T-cell (primary cell): ENCODE data around the gene FAM151A. TPM values are rescaled to one million over a fixed set of nuclear protein-coding genes. Genes with fewer than 3 reads are reported as not detected.
"Not testable (repeated sequence)": the region's sequence is repeated elsewhere in the genome, so short reads cannot be mapped to it uniquely, and the experiment has no call there.

ENCODE experiments used
- ATAC-seq, 4 experiments: fragments of 200-7000 bp in 3 of 4; fragments of 150-1000 bp in 1 of 4; cut with Tn5 transposase; replicated peaks in 1 of 4; 1 replicate in 3 of 4; 2 replicates in 1 of 4; pipeline ENCODE4 v1.10.0; 2021; ENCODE audit warnings: moderate library complexity in 3 of 4, mild to moderate bottlenecking in 2 of 4, moderate number of reproducible peaks in 1 of 4
- CTCF ChIA-PET, 2 donors: fragments of 300-600 bp; sonication (Branson Sonifier 250); formaldehyde crosslinking; loops; one replicate each; lab custom pipeline; 2022; ENCODE audit warnings: antibody characterized with exemption in 2 of 2; lab: Charles Lee
- POLR2A ChIA-PET, 2 donors: fragments of 300-600 bp; sonication (Branson Sonifier 250); formaldehyde crosslinking; loops; one replicate each; lab custom pipeline; 2022; ENCODE audit warnings: antibody characterized with exemption in 2 of 2; lab: Charles Lee
- DNase-seq, 35 experiments: peaks; one replicate each; pipeline versions ENCODE4 v3.0.0 to v3.0.0-alpha.2; 2013 to 2023
- H3K27ac ChIP-seq: one replicate; pipeline ENCODE4 v1.5.1; 2013; ENCODE audit warnings: low read length
- H3K27me3 ChIP-seq, 2 experiments: replicated peaks in 1 of 2; 1 replicate in 1 of 2; 2 replicates in 1 of 2; pipeline versions ENCODE4 v1.6.1 to v1.7.0; 2013; ENCODE audit warnings: low read length in 1 of 2, mixed read lengths in 1 of 2; ENCODE audit not compliant: control insufficient read depth in 2 of 2, insufficient read depth in 2 of 2; ENCODE audit errors: extremely low read depth in 1 of 2
- H3K36me3 ChIP-seq, 2 donors: 1 replicate in 1 of 2; 2 replicates in 1 of 2; pipeline versions ENCODE4 v1.6.1 to v1.7.0; 2013; ENCODE audit warnings: low read length in 1 of 2; ENCODE audit not compliant: control insufficient read depth in 2 of 2, insufficient read depth in 1 of 2; ENCODE audit errors: extremely low read depth in 1 of 2
- H3K4me1 ChIP-seq, 2 experiments: 1 replicate in 1 of 2; 2 replicates in 1 of 2; pipeline versions ENCODE4 v1.6.1 to v1.7.0; 2013; ENCODE audit warnings: low read length in 2 of 2, mixed read lengths in 1 of 2; ENCODE audit not compliant: insufficient read depth in 2 of 2, control insufficient read depth in 1 of 2; ENCODE audit errors: extremely low read depth in 1 of 2
- H3K4me3 ChIP-seq, 2 donors: 1 replicate in 1 of 2; 2 replicates in 1 of 2; pipeline versions ENCODE4 v1.5.1 to v1.7.0; 2013; ENCODE audit warnings: mild to moderate bottlenecking in 2 of 2, low read length in 1 of 2, moderate library complexity in 1 of 2; ENCODE audit not compliant: control insufficient read depth in 1 of 2; ENCODE audit errors: extremely low read depth in 1 of 2
- H3K9me3 ChIP-seq: 2 replicates; pipeline ENCODE4 v1.7.0; 2013
- H3K27ac Mint-ChIP-seq, 2 donors: one replicate each; pipeline ENCODE4 v1.8.0; 2020 to 2021; ENCODE audit warnings: mild to moderate bottlenecking in 2 of 2, mixed read lengths in 2 of 2
- H3K27me3 Mint-ChIP-seq, 2 donors: one replicate each; pipeline ENCODE4 v1.8.0; 2021 to 2022; ENCODE audit warnings: mixed read lengths in 2 of 2
- H3K36me3 Mint-ChIP-seq: one replicate; pipeline ENCODE4 v1.8.0; 2021; ENCODE audit warnings: mixed read lengths
- H3K4me1 Mint-ChIP-seq, 3 donors: one replicate each; pipeline ENCODE4 v1.8.0; 2020 to 2022; ENCODE audit warnings: mixed read lengths in 3 of 3, mild to moderate bottlenecking in 1 of 3
- H3K4me3 Mint-ChIP-seq, 3 donors: one replicate each; pipeline ENCODE4 v1.8.0; 2020 to 2022; ENCODE audit warnings: mild to moderate bottlenecking in 3 of 3, mixed read lengths in 3 of 3, moderate library complexity in 3 of 3
- H3K9me3 Mint-ChIP-seq, 3 donors: one replicate each; pipeline ENCODE4 v1.8.0; 2020 to 2022; ENCODE audit warnings: mixed read lengths in 3 of 3
- WGBS: methylation state at CpG from one replicate; pipeline ENCODE4 v1.1.5; 2013; ENCODE audit warnings: missing lambda C conversion rate; ENCODE audit not compliant: insufficient coverage; 5-methylcytosine and 5-hydroxymethylcytosine counted together
- total RNA-seq, 35 experiments: library from RNA in 6 of 35; stranded (reverse) in 6 of 35; fragments of 120-200 nt in 1 of 35; gene quantifications; one replicate each; pipeline versions ENCODE4 v1.2.1 to v1.2.4 and lab custom pipeline; 2013 to 2026

The FAM151A gene
- total RNA-seq, 5 donors from 2014 or later (not counting 1 experiment from before 2014, with no cell fraction given): not detected

GRCh38 chr1:54640863-54641836 is 17.8 kb upstream of the FAM151A start, which contains the start of gene MROH7:
MROH7 (plus strand) TSS chr1:54641786; CDS start chr1:54652927, 11,141 bp downstream.
- CTCF ChIA-PET: no interaction called here
- H3K36me3 ChIP-seq: no peaks in the 10 kb centered on the region
- ATAC-seq: no peak
- Mint-ChIP-seq H3K36me3 (no peaks in the 10 kb centered on the region), H3K4me3 (no peak within 1 kb of the TSS), H3K27me3 (peaks cover 9 to 13% of the 10 kb centered on the region in 2 donors), H3K9me3 (peaks cover 5 to 7% (median 7%) of the 10 kb centered on the region in 3 donors), H3K27ac (no peak within 1 kb of the TSS), H3K4me1 (no peaks in the 10 kb centered on the region)
- no peak within 1 kb of the TSS for H3K4me3 ChIP-seq
- POLR2A ChIA-PET: no interaction called here
- peaks cover 0 to 7% of the 10 kb centered on the region in 2 experiments for H3K27me3 ChIP-seq
- no peak within 1 kb of the TSS for H3K27ac ChIP-seq
- H3K4me1 ChIP-seq: no peaks in the 10 kb centered on the region
- H3K9me3 ChIP-seq: peaks cover 4% of the 10 kb centered on the region
- DNase-seq: no peak
- WGBS: 61% methylated on average over 2 of the region's 8 CpGs

- Mint-ChIP-seq H3K27ac (no peak overlapping the region), H3K36me3 (no peaks in the 10 kb centered on the region)
- 32% methylated on average over 2 of the region's 4 CpGs for WGBS
Observed at GRCh38 chr1:54640361-54640760, 17.0 kb upstream of the FAM151A start.

GRCh38 chr1:54636461-54637446 is 13.4 kb upstream of the FAM151A start:
- DNase-seq, H3K4me1 ChIP-seq, CTCF ChIA-PET, H3K4me1 Mint-ChIP-seq, ATAC-seq, H3K27ac ChIP-seq, H3K9me3 Mint-ChIP-seq, H3K27ac Mint-ChIP-seq, POLR2A ChIA-PET, H3K36me3 Mint-ChIP-seq, H3K9me3 ChIP-seq, H3K4me3 ChIP-seq, H3K36me3 ChIP-seq, H3K4me3 Mint-ChIP-seq: not testable (repeated sequence)
- H3K27me3 ChIP-seq: peaks cover 0 to 10% of the 10 kb centered on the region in 2 experiments
- H3K27me3 Mint-ChIP-seq: peaks cover 15 to 22% of the 10 kb centered on the region in 2 donors
- WGBS: no CpG with 5 or more reads among the region's 14 CpGs

More at GRCh38 chr1:54640361-54640760, 17.0 kb upstream of the FAM151A start:
- H3K27me3 Mint-ChIP-seq: peaks cover 11 to 16% of the 10 kb centered on the region in 2 donors
- no peaks in the 10 kb centered on the region for H3K4me1 ChIP-seq
- peaks cover 0 to 10% of the 10 kb centered on the region in 2 experiments for H3K27me3 ChIP-seq
- H3K4me1 Mint-ChIP-seq: no peaks in the 10 kb centered on the region
- DNase-seq (no peak), ATAC-seq (no peak)
- H3K36me3 ChIP-seq: no peaks in the 10 kb centered on the region
- CTCF ChIA-PET: no interaction called here
- H3K4me3 Mint-ChIP-seq: no peak overlapping the region
- peaks cover 5 to 12% (median 7%) of the 10 kb centered on the region in 3 donors for H3K9me3 Mint-ChIP-seq
- POLR2A ChIA-PET: no interaction called here
- H3K27ac ChIP-seq: no peak overlapping the region
- no peak overlapping the region for H3K4me3 ChIP-seq
- H3K9me3 ChIP-seq: peaks cover 4% of the 10 kb centered on the region

- H3K4me1 ChIP-seq, H3K4me1 Mint-ChIP-seq, H3K9me3 Mint-ChIP-seq, H3K27ac Mint-ChIP-seq, H3K27ac ChIP-seq, H3K4me3 ChIP-seq, H3K36me3 ChIP-seq, H3K9me3 ChIP-seq, POLR2A ChIA-PET, H3K4me3 Mint-ChIP-seq, ATAC-seq, DNase-seq, CTCF ChIA-PET, H3K36me3 Mint-ChIP-seq: not testable (repeated sequence)
- H3K27me3 Mint-ChIP-seq: peaks cover 14 to 23% of the 10 kb centered on the region in 2 donors
- peaks cover 0 to 10% of the 10 kb centered on the region in 2 experiments for H3K27me3 ChIP-seq
- WGBS: no CpG with 5 or more reads among the region's 7 CpGs
Observed at GRCh38 chr1:54635804-54636203, 12.5 kb upstream of the FAM151A start.

- Histone ChIP-seq H3K27me3 (peaks cover 0 to 13% of the 10 kb centered on the region in 2 experiments), H3K27ac (no peak overlapping the region), H3K4me3 (no peak overlapping the region), H3K36me3 (no peaks in the 10 kb centered on the region), H3K9me3 (no peaks in the 10 kb centered on the region), H3K4me1 (no peaks in the 10 kb centered on the region)
- WGBS: 73% methylated on average over 10 of the region's 10 CpGs
- ATAC-seq (no peak), DNase-seq (no peak)
- peaks cover 5 to 14% of the 10 kb centered on the region in 2 donors for H3K27me3 Mint-ChIP-seq
- no peaks in the 10 kb centered on the region for H3K36me3 Mint-ChIP-seq
- no peak overlapping the region for H3K27ac Mint-ChIP-seq
- POLR2A ChIA-PET: no interaction called here
- H3K4me3 Mint-ChIP-seq: no peak overlapping the region
- no peaks in the 10 kb centered on the region for H3K4me1 Mint-ChIP-seq
- CTCF ChIA-PET: no interaction called here
- peaks cover 0 to 3% (median 0%) of the 10 kb centered on the region in 3 donors for H3K9me3 Mint-ChIP-seq
Observed at GRCh38 chr1:54627196-54627595, 3.9 kb upstream of the FAM151A start.
